DOHH2 (cell line): Measurements from ENCODE around the gene LOXHD1.

Source experiments
- EZH2phosphoT487 ChIP-seq: fragments of 200-600 bp; sonication (generic); IDR thresholded peaks from 2 replicates; pipeline ENCODE4 v1.6.1; 2017; ENCODE audit warnings: borderline replicate concordance, mild to moderate bottlenecking, antibody characterized with exemption, low read length, moderate library complexity, mixed read lengths
- TF ChIP-seq, protein P1 (sequence below): fragments of 200-600 bp; sonication (generic); IDR thresholded peaks from one replicate; pipeline ENCODE4 v1.5.1; 2014; ENCODE audit warnings: antibody characterized with exemption, mild to moderate bottlenecking, low read depth, low read length; ENCODE audit not compliant: poor library complexity, severe bottlenecking

DNA sequence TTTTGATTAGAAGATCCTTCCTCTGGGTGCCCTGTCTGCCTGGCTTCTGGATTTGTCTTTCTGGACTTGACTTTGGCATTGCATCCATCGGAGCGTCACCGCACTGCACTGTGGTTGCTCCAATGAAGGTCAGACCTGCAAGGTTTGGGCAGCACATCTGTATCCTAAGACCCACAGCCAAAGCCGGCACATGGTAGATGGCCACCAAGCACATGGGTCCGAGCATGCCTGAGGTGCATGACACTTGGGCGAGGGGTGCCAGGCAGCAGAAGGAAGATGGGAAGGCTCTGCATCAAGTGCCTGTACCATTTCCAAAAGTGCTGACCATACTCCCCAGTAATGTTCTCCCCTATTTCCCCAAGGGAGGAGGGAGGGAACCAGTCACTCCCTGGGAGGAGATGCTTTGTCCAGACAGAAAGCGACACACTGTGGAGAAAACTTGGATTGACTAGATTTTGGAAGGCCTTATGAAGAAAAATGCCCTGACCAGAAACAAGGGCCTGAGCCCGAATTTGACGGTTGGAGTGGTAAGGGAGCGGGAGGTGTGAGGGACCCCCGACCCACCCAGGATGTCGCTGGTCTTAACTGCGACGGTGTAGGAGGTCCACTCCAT lies 149.9 kb downstream of the LOXHD1 start:
- TF ChIP-seq, protein P1, sequence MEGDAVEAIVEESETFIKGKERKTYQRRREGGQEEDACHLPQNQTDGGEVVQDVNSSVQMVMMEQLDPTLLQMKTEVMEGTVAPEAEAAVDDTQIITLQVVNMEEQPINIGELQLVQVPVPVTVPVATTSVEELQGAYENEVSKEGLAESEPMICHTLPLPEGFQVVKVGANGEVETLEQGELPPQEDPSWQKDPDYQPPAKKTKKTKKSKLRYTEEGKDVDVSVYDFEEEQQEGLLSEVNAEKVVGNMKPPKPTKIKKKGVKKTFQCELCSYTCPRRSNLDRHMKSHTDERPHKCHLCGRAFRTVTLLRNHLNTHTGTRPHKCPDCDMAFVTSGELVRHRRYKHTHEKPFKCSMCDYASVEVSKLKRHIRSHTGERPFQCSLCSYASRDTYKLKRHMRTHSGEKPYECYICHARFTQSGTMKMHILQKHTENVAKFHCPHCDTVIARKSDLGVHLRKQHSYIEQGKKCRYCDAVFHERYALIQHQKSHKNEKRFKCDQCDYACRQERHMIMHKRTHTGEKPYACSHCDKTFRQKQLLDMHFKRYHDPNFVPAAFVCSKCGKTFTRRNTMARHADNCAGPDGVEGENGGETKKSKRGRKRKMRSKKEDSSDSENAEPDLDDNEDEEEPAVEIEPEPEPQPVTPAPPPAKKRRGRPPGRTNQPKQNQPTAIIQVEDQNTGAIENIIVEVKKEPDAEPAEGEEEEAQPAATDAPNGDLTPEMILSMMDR, result no peak
- TF ChIP-seq EZH2phosphoT487, result no peak
